Body of pancreas (tissue), 4 donors: ENCODE results near the gene APC2.

Source experiments
- POLR2A ChIP-seq, 3 donors: fragments of 450-650 bp; IDR thresholded peaks; one replicate each; pipeline ENCODE4 v1.6.1; 2016; ENCODE audit warnings: antibody characterized with exemption in 3 of 3, mild to moderate bottlenecking in 2 of 3
- TF ChIP-seq, protein P1 (sequence below), 7 experiments: fragments of 450-650 bp in 4 of 7; fragments of 200-600 bp in 3 of 7; sonication (generic) in 3 of 7; IDR thresholded peaks; one replicate each; pipeline ENCODE4 v1.5.1; 2016 to 2019; ENCODE audit warnings: antibody characterized with exemption in 7 of 7

DNA sequence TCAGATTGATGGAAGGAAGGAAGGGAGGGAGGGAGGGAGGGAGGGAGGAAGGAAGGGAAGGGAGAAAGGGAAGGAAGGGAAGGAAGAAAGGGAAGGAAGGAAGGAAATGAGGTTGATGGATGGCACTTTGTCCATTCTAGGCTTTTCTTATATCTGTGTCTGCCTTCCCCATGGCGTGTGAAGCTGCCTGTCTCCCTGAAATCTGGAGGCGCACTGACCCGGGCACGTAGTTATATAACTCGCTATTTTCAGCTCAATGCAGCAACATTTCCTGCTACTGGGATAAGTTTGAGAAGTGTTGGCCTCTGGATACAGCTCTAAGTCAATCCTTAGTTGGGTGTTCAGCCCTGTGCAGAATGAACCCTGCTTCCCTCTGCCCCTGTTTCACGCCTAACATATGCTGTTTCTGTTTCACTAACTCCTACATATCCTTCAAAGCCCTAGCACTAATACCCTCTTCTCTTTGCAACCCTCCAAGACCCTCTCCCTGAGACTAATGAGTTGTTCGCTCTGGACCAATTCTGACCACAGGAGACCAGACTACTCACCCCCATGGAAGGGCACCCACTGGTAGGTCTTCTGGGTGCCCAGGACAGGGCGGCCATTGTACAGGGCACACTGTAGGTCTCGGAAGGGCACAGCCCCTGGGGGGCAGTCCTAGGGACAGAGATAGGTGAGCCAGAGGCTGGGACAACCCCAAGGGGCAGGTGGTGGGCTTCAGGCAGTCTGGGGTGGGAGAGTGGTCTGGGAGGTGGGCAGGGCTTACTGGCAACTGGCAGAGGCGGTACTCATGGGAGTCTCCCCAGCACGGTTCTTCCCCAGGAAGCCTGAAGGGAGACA lies 59.9 kb downstream of the APC2 start:
- no peak for TF ChIP-seq POLR2A (IDR thresholded peaks at IDR 0.05)
- TF ChIP-seq, protein P1, sequence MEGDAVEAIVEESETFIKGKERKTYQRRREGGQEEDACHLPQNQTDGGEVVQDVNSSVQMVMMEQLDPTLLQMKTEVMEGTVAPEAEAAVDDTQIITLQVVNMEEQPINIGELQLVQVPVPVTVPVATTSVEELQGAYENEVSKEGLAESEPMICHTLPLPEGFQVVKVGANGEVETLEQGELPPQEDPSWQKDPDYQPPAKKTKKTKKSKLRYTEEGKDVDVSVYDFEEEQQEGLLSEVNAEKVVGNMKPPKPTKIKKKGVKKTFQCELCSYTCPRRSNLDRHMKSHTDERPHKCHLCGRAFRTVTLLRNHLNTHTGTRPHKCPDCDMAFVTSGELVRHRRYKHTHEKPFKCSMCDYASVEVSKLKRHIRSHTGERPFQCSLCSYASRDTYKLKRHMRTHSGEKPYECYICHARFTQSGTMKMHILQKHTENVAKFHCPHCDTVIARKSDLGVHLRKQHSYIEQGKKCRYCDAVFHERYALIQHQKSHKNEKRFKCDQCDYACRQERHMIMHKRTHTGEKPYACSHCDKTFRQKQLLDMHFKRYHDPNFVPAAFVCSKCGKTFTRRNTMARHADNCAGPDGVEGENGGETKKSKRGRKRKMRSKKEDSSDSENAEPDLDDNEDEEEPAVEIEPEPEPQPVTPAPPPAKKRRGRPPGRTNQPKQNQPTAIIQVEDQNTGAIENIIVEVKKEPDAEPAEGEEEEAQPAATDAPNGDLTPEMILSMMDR (IDR thresholded peaks at IDR 0.05): no peak
